ENCODE measurements around the gene ATP1B4.

- TF ChIP-seq POLR2A (IDR thresholded peaks at IDR 0.05), result no peak
- no peak for TF ChIP-seq CTCF (IDR thresholded peaks at IDR 0.05)
Measured at GRCh38 chrX:120361764-120362305, at the start of gene ATP1B4.

Measured in Peyer's patch (tissue), 4 donors.